MM.1S (cell line): ENCODE measurements around the gene EMID1.

Source experiments
- DNase-seq: peaks from one replicate; pipeline ENCODE4 v3.0.0-alpha.2; 2015
- H2AFZ ChIP-seq: fragments of 300-600 bp; sonication (generic); 2 replicates; pipeline ENCODE4 v1.6.0; 2016; ENCODE audit warnings: antibody characterized with exemption, low read length
- H3F3A ChIP-seq: fragments of 300-600 bp; sonication (generic); 2 replicates; pipeline ENCODE4 v1.6.1; 2016; ENCODE audit warnings: mild to moderate bottlenecking, antibody characterized with exemption, low read length, moderate library complexity, mixed read lengths; ENCODE audit not compliant: insufficient read depth
- H3K27ac ChIP-seq: fragments of 300-600 bp; sonication (generic); 2 replicates; pipeline ENCODE4 v1.5.1; 2016; ENCODE audit warnings: mild to moderate bottlenecking, low read length
- H3K27me3 ChIP-seq: fragments of 300-600 bp; sonication (generic); replicated peaks from 2 replicates; pipeline ENCODE4 v1.6.0; 2016; ENCODE audit warnings: low read length; ENCODE audit not compliant: insufficient read depth
- H3K36me3 ChIP-seq: fragments of 300-600 bp; sonication (generic); replicated peaks from 2 replicates; pipeline ENCODE4 v1.6.1; 2016; ENCODE audit warnings: mild to moderate bottlenecking, low read length, mixed read lengths; ENCODE audit not compliant: insufficient read depth
- H3K4me1 ChIP-seq: fragments of 300-600 bp; sonication (generic); 2 replicates; pipeline ENCODE4 v1.6.1; 2016; ENCODE audit warnings: low read length, mixed read lengths
- H3K4me2 ChIP-seq: fragments of 300-600 bp; sonication (generic); 2 replicates; pipeline ENCODE4 v1.6.0; 2016; ENCODE audit warnings: low read depth, low read length
- H3K4me3 ChIP-seq: fragments of 300-600 bp; sonication (generic); 2 replicates; pipeline ENCODE4 v1.5.1; 2016; ENCODE audit warnings: low read length, mixed read lengths
- H3K79me2 ChIP-seq: fragments of 300-600 bp; sonication (generic); 2 replicates; pipeline ENCODE4 v1.6.1; 2016; ENCODE audit warnings: mixed run types, low read length, mixed read lengths
- H3K9ac ChIP-seq: fragments of 300-600 bp; sonication (generic); 2 replicates; pipeline ENCODE4 v1.6.1; 2016; ENCODE audit warnings: low read length, mixed read lengths
- H3K9me2 ChIP-seq: fragments of 300-600 bp; sonication (generic); replicated peaks from 2 replicates; pipeline ENCODE4 v1.6.1; 2016; ENCODE audit warnings: mild to moderate bottlenecking, low read length, mixed read lengths; ENCODE audit not compliant: insufficient read depth
- H3K9me3 ChIP-seq: fragments of 300-600 bp; sonication (generic); replicated peaks from 2 replicates; pipeline ENCODE4 v1.6.1; 2016; ENCODE audit warnings: mild to moderate bottlenecking, low read length, mixed read lengths; ENCODE audit not compliant: insufficient read depth
- H4K20me1 ChIP-seq: fragments of 300-600 bp; sonication (generic); 2 replicates; pipeline ENCODE4 v1.6.1; 2016; ENCODE audit warnings: mild to moderate bottlenecking, low read length, moderate library complexity, mixed read lengths; ENCODE audit not compliant: insufficient read depth
- EZH2 ChIP-seq: fragments of 300-600 bp; sonication (generic); optimal IDR thresholded peaks from 2 replicates; pipeline ENCODE3; 2017; ENCODE audit warnings: low read depth, mild to moderate bottlenecking, antibody characterized with exemption, low read length, mixed read lengths
- EZH2phosphoT487 ChIP-seq: fragments of 300-600 bp; sonication (generic); IDR thresholded peaks from 2 replicates; pipeline ENCODE4 v1.6.1; 2018; ENCODE audit warnings: antibody characterized with exemption, low read length
- TF ChIP-seq, protein P1 (sequence below): fragments of 300-600 bp; sonication (generic); IDR thresholded peaks from 2 replicates; pipeline ENCODE4 v1.5.1; 2016; ENCODE audit warnings: antibody characterized with exemption, low read length, mixed read lengths

EMID1 gene

DNA sequence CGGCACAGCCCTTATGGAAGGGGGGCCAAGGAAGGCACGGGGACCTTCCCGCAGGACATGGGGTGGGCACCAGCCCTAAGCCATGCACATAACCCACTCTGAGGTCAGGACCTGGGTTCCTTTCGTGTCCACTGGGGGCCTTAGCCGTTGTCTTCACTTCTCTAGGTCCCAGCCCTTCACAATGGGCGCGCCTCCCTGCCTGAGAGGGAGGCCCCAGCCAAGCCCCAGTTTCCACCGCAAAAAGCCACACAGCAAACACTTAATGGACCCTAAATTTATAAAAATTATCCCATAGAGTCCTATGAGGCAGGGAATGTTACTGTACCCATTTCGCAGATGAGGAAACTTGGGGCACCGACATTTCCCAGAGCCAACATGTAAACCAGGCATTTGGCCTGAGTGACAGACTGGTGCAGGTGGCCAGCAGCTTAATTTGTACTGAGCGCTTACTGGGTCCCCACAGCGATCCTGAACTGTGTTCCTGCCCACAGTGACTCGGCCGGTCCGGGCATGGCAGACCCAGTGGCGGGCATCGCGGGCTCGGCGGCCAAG, 102.0 kb downstream of the EMID1 start:
- no peaks in the 10 kb centered on the region for H3F3A ChIP-seq
- H3K4me1 ChIP-seq: no peaks in the 10 kb centered on the region
- no peak overlapping the region for H2AFZ ChIP-seq
- H3K4me2 ChIP-seq: no peak overlapping the region
- peaks cover 14% of the 10 kb centered on the region for H3K27me3 ChIP-seq
- no peaks in the 10 kb centered on the region for H3K36me3 ChIP-seq
- H3K27ac ChIP-seq: no peak overlapping the region
- H4K20me1 ChIP-seq: no peaks in the 10 kb centered on the region
- no peak for TF ChIP-seq EZH2
- TF ChIP-seq, protein P1, sequence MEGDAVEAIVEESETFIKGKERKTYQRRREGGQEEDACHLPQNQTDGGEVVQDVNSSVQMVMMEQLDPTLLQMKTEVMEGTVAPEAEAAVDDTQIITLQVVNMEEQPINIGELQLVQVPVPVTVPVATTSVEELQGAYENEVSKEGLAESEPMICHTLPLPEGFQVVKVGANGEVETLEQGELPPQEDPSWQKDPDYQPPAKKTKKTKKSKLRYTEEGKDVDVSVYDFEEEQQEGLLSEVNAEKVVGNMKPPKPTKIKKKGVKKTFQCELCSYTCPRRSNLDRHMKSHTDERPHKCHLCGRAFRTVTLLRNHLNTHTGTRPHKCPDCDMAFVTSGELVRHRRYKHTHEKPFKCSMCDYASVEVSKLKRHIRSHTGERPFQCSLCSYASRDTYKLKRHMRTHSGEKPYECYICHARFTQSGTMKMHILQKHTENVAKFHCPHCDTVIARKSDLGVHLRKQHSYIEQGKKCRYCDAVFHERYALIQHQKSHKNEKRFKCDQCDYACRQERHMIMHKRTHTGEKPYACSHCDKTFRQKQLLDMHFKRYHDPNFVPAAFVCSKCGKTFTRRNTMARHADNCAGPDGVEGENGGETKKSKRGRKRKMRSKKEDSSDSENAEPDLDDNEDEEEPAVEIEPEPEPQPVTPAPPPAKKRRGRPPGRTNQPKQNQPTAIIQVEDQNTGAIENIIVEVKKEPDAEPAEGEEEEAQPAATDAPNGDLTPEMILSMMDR: no peak
- TF ChIP-seq EZH2phosphoT487: no peak
- peak overlapping the region; percentile 77; the same call in 1 of the 2 replicates for H3K4me3 ChIP-seq
- no peaks in the 10 kb centered on the region for H3K79me2 ChIP-seq
- DNase-seq: no peak
- no peak overlapping the region for H3K9ac ChIP-seq
- no peaks in the 10 kb centered on the region for H3K9me3 ChIP-seq
- no peaks in the 10 kb centered on the region for H3K9me2 ChIP-seq

DNA sequence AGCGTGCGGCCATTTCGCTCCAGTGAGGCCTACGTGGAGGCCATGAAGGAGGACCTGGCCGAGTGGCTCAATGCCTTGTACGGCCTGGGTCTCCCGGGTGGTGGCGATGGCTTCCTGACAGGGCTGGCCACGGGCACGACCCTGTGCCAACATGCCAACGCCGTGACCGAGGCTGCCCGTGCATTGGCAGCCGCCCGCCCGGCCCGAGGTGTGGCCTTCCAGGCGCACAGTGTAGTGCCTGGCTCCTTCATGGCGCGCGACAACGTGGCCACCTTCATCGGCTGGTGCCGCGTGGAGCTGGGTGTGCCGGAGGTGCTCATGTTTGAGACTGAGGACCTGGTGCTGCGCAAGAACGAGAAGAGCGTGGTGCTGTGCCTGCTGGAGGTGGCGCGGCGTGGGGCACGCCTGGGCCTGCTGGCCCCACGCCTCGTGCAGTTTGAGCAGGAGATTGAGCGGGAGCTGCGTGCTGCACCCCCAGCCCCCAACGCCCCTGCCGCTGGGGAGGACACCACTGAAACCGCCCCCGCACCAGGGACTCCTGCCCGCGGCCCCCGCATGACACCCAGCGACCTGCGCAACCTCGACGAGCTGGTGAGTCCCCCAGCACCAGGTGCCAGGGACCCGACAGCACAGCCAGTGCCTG, 102.6 kb downstream of the EMID1 start:
- Histone ChIP-seq H3K4me1 (no peaks in the 10 kb centered on the region), H3K79me2 (no peaks in the 10 kb centered on the region), H4K20me1 (no peaks in the 10 kb centered on the region), H3K4me3 (no peak overlapping the region), H2AFZ (no peak overlapping the region), H3K9me2 (no peaks in the 10 kb centered on the region), H3K27ac (no peak overlapping the region), H3K9ac (no peak overlapping the region), H3K27me3 (peaks cover 19% of the 10 kb centered on the region), H3K9me3 (no peaks in the 10 kb centered on the region), H3F3A (no peaks in the 10 kb centered on the region), H3K36me3 (no peaks in the 10 kb centered on the region), H3K4me2 (no peak overlapping the region)
- DNase-seq: no peak
- no peak for TF ChIP-seq EZH2
- TF ChIP-seq EZH2phosphoT487: no peak
- TF ChIP-seq, protein P1: no peak

DNA sequence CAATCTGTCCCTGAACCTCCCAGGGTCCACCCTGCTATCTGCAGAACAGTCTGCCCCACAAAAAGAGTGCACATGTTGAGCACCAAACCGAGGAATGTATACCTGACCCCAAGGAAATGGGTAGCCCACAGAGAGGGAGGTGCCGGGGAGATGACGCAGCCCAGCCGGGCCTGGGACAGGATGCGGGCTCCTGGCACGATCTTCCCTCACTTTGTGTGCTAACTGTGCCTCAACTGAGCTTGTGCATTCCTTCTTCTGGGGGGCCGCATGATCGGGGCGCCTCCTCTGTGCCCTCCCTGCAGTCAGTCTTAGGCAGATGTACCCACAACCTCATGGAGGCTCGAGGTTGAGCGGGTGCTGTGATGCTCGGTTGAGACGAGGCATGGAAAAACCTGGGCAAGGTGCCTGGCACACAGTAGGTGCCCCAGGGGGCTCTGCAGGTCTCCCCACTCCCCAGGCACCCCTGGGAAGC, 103.1 kb downstream of the EMID1 start:
- Histone ChIP-seq H2AFZ (no peak overlapping the region), H3F3A (no peaks in the 10 kb centered on the region), H3K9me2 (no peaks in the 10 kb centered on the region), H3K4me1 (no peaks in the 10 kb centered on the region), H3K4me2 (no peak overlapping the region), H3K36me3 (no peaks in the 10 kb centered on the region), H4K20me1 (no peaks in the 10 kb centered on the region), H3K9ac (no peak overlapping the region), H3K4me3 (no peak overlapping the region), H3K79me2 (no peaks in the 10 kb centered on the region), H3K27ac (no peak overlapping the region), H3K27me3 (peaks cover 25% of the 10 kb centered on the region), H3K9me3 (no peaks in the 10 kb centered on the region)
- no peak for TF ChIP-seq EZH2
- TF ChIP-seq, protein P1: no peak
- no peak for TF ChIP-seq EZH2phosphoT487
- no peak for DNase-seq
